MM.1S (cell line): ENCODE measurements around the gene AICDA.
A peak's percentile ranks its signal among the peaks of the same experiment; 100 is the strongest.

Experiments used
- DNase-seq: peaks from one replicate; pipeline ENCODE4 v3.0.0-alpha.2; 2015
- H2AFZ ChIP-seq: fragments of 300-600 bp; sonication (generic); 2 replicates; pipeline ENCODE4 v1.6.0; 2016; ENCODE audit warnings: antibody characterized with exemption, low read length
- H3F3A ChIP-seq: fragments of 300-600 bp; sonication (generic); 2 replicates; pipeline ENCODE4 v1.6.1; 2016; ENCODE audit warnings: mild to moderate bottlenecking, antibody characterized with exemption, low read length, moderate library complexity, mixed read lengths; ENCODE audit not compliant: insufficient read depth
- H3K27ac ChIP-seq: fragments of 300-600 bp; sonication (generic); 2 replicates; pipeline ENCODE4 v1.5.1; 2016; ENCODE audit warnings: mild to moderate bottlenecking, low read length
- H3K27me3 ChIP-seq: fragments of 300-600 bp; sonication (generic); replicated peaks from 2 replicates; pipeline ENCODE4 v1.6.0; 2016; ENCODE audit warnings: low read length; ENCODE audit not compliant: insufficient read depth
- H3K36me3 ChIP-seq: fragments of 300-600 bp; sonication (generic); replicated peaks from 2 replicates; pipeline ENCODE4 v1.6.1; 2016; ENCODE audit warnings: mild to moderate bottlenecking, low read length, mixed read lengths; ENCODE audit not compliant: insufficient read depth
- H3K4me1 ChIP-seq: fragments of 300-600 bp; sonication (generic); 2 replicates; pipeline ENCODE4 v1.6.1; 2016; ENCODE audit warnings: low read length, mixed read lengths
- H3K4me2 ChIP-seq: fragments of 300-600 bp; sonication (generic); 2 replicates; pipeline ENCODE4 v1.6.0; 2016; ENCODE audit warnings: low read depth, low read length
- H3K4me3 ChIP-seq: fragments of 300-600 bp; sonication (generic); 2 replicates; pipeline ENCODE4 v1.5.1; 2016; ENCODE audit warnings: low read length, mixed read lengths
- H3K79me2 ChIP-seq: fragments of 300-600 bp; sonication (generic); 2 replicates; pipeline ENCODE4 v1.6.1; 2016; ENCODE audit warnings: mixed run types, low read length, mixed read lengths
- H3K9ac ChIP-seq: fragments of 300-600 bp; sonication (generic); 2 replicates; pipeline ENCODE4 v1.6.1; 2016; ENCODE audit warnings: low read length, mixed read lengths
- H3K9me2 ChIP-seq: fragments of 300-600 bp; sonication (generic); replicated peaks from 2 replicates; pipeline ENCODE4 v1.6.1; 2016; ENCODE audit warnings: mild to moderate bottlenecking, low read length, mixed read lengths; ENCODE audit not compliant: insufficient read depth
- H3K9me3 ChIP-seq: fragments of 300-600 bp; sonication (generic); replicated peaks from 2 replicates; pipeline ENCODE4 v1.6.1; 2016; ENCODE audit warnings: mild to moderate bottlenecking, low read length, mixed read lengths; ENCODE audit not compliant: insufficient read depth
- H4K20me1 ChIP-seq: fragments of 300-600 bp; sonication (generic); 2 replicates; pipeline ENCODE4 v1.6.1; 2016; ENCODE audit warnings: mild to moderate bottlenecking, low read length, moderate library complexity, mixed read lengths; ENCODE audit not compliant: insufficient read depth
- EZH2 ChIP-seq: fragments of 300-600 bp; sonication (generic); optimal IDR thresholded peaks from 2 replicates; pipeline ENCODE3; 2017; ENCODE audit warnings: low read depth, mild to moderate bottlenecking, antibody characterized with exemption, low read length, mixed read lengths
- EZH2phosphoT487 ChIP-seq: fragments of 300-600 bp; sonication (generic); IDR thresholded peaks from 2 replicates; pipeline ENCODE4 v1.6.1; 2018; ENCODE audit warnings: antibody characterized with exemption, low read length
- TF ChIP-seq, protein P1 (sequence below): fragments of 300-600 bp; sonication (generic); IDR thresholded peaks from 2 replicates; pipeline ENCODE4 v1.5.1; 2016; ENCODE audit warnings: antibody characterized with exemption, low read length, mixed read lengths

AICDA gene

DNA sequence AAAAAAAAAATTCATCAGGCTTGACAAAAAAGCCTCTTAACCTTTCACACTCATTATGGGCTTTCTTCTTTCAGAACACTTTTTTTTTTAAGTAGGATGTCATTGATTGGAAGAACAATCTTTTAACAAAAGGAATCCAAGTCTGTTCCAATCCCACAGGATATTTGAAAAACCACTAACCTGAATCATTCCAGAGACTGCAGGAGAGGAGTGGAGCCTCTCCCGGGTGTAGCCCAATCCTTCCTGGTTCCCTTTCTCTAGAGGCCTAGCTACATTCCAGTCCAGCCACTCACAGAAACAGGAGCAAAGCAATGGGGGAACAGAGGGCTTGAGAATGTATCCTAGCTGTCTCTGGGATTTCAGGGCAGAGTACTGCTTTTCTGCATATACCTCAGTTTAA, 45.7 kb upstream of the AICDA start:
- Histone ChIP-seq H3F3A (no peaks in the 10 kb centered on the region), H3K79me2 (no peaks in the 10 kb centered on the region), H4K20me1 (no peaks in the 10 kb centered on the region), H3K9ac (no peak overlapping the region), H3K9me3 (no peaks in the 10 kb centered on the region), H3K36me3 (no peaks in the 10 kb centered on the region), H2AFZ (no peak overlapping the region), H3K4me2 (no peak overlapping the region), H3K4me1 (no peaks in the 10 kb centered on the region), H3K27ac (no peak overlapping the region), H3K27me3 (no peaks in the 10 kb centered on the region), H3K9me2 (no peaks in the 10 kb centered on the region), H3K4me3 (no peak overlapping the region)
- TF ChIP-seq EZH2phosphoT487 = no peak
- no peak for TF ChIP-seq EZH2
- TF ChIP-seq, protein P1, sequence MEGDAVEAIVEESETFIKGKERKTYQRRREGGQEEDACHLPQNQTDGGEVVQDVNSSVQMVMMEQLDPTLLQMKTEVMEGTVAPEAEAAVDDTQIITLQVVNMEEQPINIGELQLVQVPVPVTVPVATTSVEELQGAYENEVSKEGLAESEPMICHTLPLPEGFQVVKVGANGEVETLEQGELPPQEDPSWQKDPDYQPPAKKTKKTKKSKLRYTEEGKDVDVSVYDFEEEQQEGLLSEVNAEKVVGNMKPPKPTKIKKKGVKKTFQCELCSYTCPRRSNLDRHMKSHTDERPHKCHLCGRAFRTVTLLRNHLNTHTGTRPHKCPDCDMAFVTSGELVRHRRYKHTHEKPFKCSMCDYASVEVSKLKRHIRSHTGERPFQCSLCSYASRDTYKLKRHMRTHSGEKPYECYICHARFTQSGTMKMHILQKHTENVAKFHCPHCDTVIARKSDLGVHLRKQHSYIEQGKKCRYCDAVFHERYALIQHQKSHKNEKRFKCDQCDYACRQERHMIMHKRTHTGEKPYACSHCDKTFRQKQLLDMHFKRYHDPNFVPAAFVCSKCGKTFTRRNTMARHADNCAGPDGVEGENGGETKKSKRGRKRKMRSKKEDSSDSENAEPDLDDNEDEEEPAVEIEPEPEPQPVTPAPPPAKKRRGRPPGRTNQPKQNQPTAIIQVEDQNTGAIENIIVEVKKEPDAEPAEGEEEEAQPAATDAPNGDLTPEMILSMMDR = no peak
- no peak for DNase-seq

GRCh38 chr12:8655421-8655820, 42.8 kb upstream of the AICDA start:
- Histone ChIP-seq H3K27me3 (no peaks in the 10 kb centered on the region), H3K9ac (no peak overlapping the region), H3K9me2 (no peaks in the 10 kb centered on the region), H3K4me3 (no peak overlapping the region), H4K20me1 (no peaks in the 10 kb centered on the region), H3K9me3 (no peaks in the 10 kb centered on the region), H2AFZ (no peak overlapping the region), H3K36me3 (no peaks in the 10 kb centered on the region), H3K27ac (no peak overlapping the region), H3F3A (no peaks in the 10 kb centered on the region), H3K4me2 (no peak overlapping the region), H3K4me1 (no peaks in the 10 kb centered on the region), H3K79me2 (no peaks in the 10 kb centered on the region)
- no peak for DNase-seq
- TF ChIP-seq EZH2phosphoT487 = no peak
- TF ChIP-seq, protein P1 = no peak
- no peak for TF ChIP-seq EZH2

GRCh38 chr12:8648576-8649205, 36.0 kb upstream of the AICDA start:
- Histone ChIP-seq H3F3A (peaks cover 29% of the 10 kb centered on the region), H3K4me1 (peaks cover 32% of the 10 kb centered on the region), H2AFZ (no peak overlapping the region), H3K27ac (peak overlapping the region; percentile 8; the same call in 1 of the 2 replicates), H3K4me3 (no peak overlapping the region), H3K4me2 (peak overlapping the region; percentile 10; the same call in 1 of the 2 replicates), H3K79me2 (no peaks in the 10 kb centered on the region), H3K36me3 (no peaks in the 10 kb centered on the region), H3K9me3 (no peaks in the 10 kb centered on the region), H4K20me1 (no peaks in the 10 kb centered on the region), H3K27me3 (peaks cover 14% of the 10 kb centered on the region; the same call in 1 of the 2 replicates), H3K9ac (no peak overlapping the region), H3K9me2 (no peaks in the 10 kb centered on the region)
- no peak for TF ChIP-seq EZH2
- TF ChIP-seq, protein P1 = no peak
- no peak for TF ChIP-seq EZH2phosphoT487
- peak; percentile 87 for DNase-seq
